A673 (cell line): ENCODE data around the gene RAP1B.

ENCODE experiments used
- CTCF ChIP-seq: fragments of 300-800, 200-600 bp; sonication (generic); conservative IDR thresholded peaks from 2 replicates; pipeline ENCODE4 v1.5.1; 2017; ENCODE audit warnings: low read depth, mild to moderate bottlenecking, antibody characterized with exemption, low read length, moderate library complexity, mixed read lengths
- EZH2 ChIP-seq: fragments of 200-600 bp; sonication (generic); IDR thresholded peaks from 2 replicates; pipeline ENCODE4 v1.6.1; 2017; ENCODE audit warnings: borderline replicate concordance, low read depth, mild to moderate bottlenecking, mixed read lengths, antibody characterized with exemption, low read length; ENCODE audit not compliant: poor library complexity, severe bottlenecking

- TF ChIP-seq CTCF = no peak
- no peak for TF ChIP-seq EZH2
Observed at GRCh38 chr12:68686595-68687521, 76.2 kb downstream of the RAP1B start, which contains the start of gene NUP107.
